Stimulated activated CD4-positive, alpha-beta T cell treated with anti-CD3 and anti-CD28 coated beads, TNF-alpha, amount 100 ng/mL, for 1 hour (primary cell): ENCODE measurements around the gene PRDX1.
"Not testable (repeated sequence)": the region's sequence is repeated elsewhere in the genome, so short reads cannot be mapped to it uniquely, and the experiment has no call there.

Source experiments
- DNase-seq, 3 donors: peaks; one replicate each; pipeline ENCODE4 v3.0.0-alpha.2; 2020; ENCODE audit warnings: low read depth in 3 of 3, low spot score in 1 of 3

PRDX1 gene

GRCh38 chr1:45467353-45467752, 54.3 kb downstream of the PRDX1 start:
- not testable (repeated sequence) for DNase-seq

- no peak for DNase-seq
Observed at GRCh38 chr1:45465277-45465676, 56.4 kb downstream of the PRDX1 start.
